HG03439 (cell line): ENCODE measurements around the gene MYO9A.

Source experiments
- ATAC-seq: cut with Tn5 transposase; IDR thresholded peaks from one replicate; pipeline ENCODE4 v1.9.1; 2021; ENCODE audit warnings: mild to moderate bottlenecking, moderate library complexity; ENCODE audit not compliant: unreplicated experiment

Gene MYO9A

GRCh38 chr15:71811752-71812735 lies 305.9 kb downstream of the MYO9A start:
- no peak for ATAC-seq

GRCh38 chr15:71811036-71811736 lies 306.8 kb downstream of the MYO9A start:
- no peak for ATAC-seq

- no peak for ATAC-seq
Measured at GRCh38 chr15:71810256-71811035, 307.5 kb downstream of the MYO9A start, which contains the start of gene NR2E3. TSS of gene NR2E3 (plus strand) at chr15:71810554. CDS start at chr15:71810744, 190 bp downstream.

- no peak for ATAC-seq
Measured at GRCh38 chr15:71809346-71809745, 308.6 kb downstream of the MYO9A start.

GRCh38 chr15:71808311-71809020 lies 309.5 kb downstream of the MYO9A start:
- no peak for ATAC-seq

GRCh38 chr15:71807691-71808091 lies 310.3 kb downstream of the MYO9A start:
- no peak for ATAC-seq

- ATAC-seq = no peak
Measured at GRCh38 chr15:71807125-71807629, 310.8 kb downstream of the MYO9A start.

GRCh38 chr15:71806452-71806931 lies 311.5 kb downstream of the MYO9A start:
- no peak for ATAC-seq

GRCh38 chr15:71804695-71805470 lies 313.1 kb downstream of the MYO9A start:
- ATAC-seq = no peak

- no peak for ATAC-seq
Measured at GRCh38 chr15:71804226-71804625, 313.7 kb downstream of the MYO9A start.

GRCh38 chr15:71802770-71803169 lies 315.2 kb downstream of the MYO9A start:
- no peak for ATAC-seq

GRCh38 chr15:71801935-71802655 lies 315.9 kb downstream of the MYO9A start:
- no peak for ATAC-seq

GRCh38 chr15:71800835-71801745 lies 316.9 kb downstream of the MYO9A start:
- no peak for ATAC-seq

GRCh38 chr15:71800190-71800589 lies 317.8 kb downstream of the MYO9A start:
- ATAC-seq = no peak

GRCh38 chr15:71798641-71799040 lies 319.3 kb downstream of the MYO9A start:
- ATAC-seq = no peak

GRCh38 chr15:71792521-71792920 lies 325.4 kb downstream of the MYO9A start:
- no peak for ATAC-seq

GRCh38 chr15:71791975-71792374 lies 326.0 kb downstream of the MYO9A start:
- ATAC-seq = no peak

GRCh38 chr15:71790081-71790480 lies 327.9 kb downstream of the MYO9A start:
- no peak for ATAC-seq
